ENCODE data around the gene KLHL7.

Gene KLHL7

GRCh38 chr7:23105644-23106056 lies at the start of gene KLHL7:
KLHL7 (plus strand) TSS chr7:23105785; CDS start chr7:23106027, 242 bp downstream.
- TF ChIP-seq EZH2phosphoT487 (IDR thresholded peaks at IDR 0.05; ENCODE audit: low read depth) (no peak), CTCF (IDR thresholded peaks at IDR 0.05; ENCODE audit: low read depth, low read length) (no peak)
- no peaks in the 10 kb centered on the region for H4K20me1 ChIP-seq (ENCODE audit: insufficient read depth, low read length)
- H3K27me3 ChIP-seq (ENCODE audit: low read depth, low read length): no peaks in the 10 kb centered on the region
- H3K4me1 ChIP-seq (ENCODE audit: low read length): peaks cover 13% of the 10 kb centered on the region
- H3K79me2 ChIP-seq (ENCODE audit: low read length): peaks cover 8% of the 10 kb centered on the region
- H3K9ac ChIP-seq (ENCODE audit: low read length): peak within 1 kb of the TSS; percentile 84
- peak within 1 kb of the TSS; percentile 84 for H3K4me2 ChIP-seq (ENCODE audit: low read length)
- peak within 1 kb of the TSS; percentile 74 for H3K27ac ChIP-seq (ENCODE audit: low read length)
- no peaks in the 10 kb centered on the region; the same call in 1 of the 2 replicates for H3K9me3 ChIP-seq (ENCODE audit: insufficient read depth, low read length)
- no peaks in the 10 kb centered on the region for H3K36me3 ChIP-seq (replicated peaks; ENCODE audit: low read depth, low read length)
- H2AFZ ChIP-seq (ENCODE audit: low read depth, low read length): peak within 1 kb of the TSS; percentile 94
- peak within 1 kb of the TSS; percentile 96 for H3K4me3 ChIP-seq (ENCODE audit: low read length)

- Histone ChIP-seq H3K36me3 (replicated peaks; ENCODE audit: low read depth, low read length) (no peaks in the 10 kb centered on the region), H3K4me2 (ENCODE audit: low read length) (no peak overlapping the region), H3K9ac (ENCODE audit: low read length) (no peak overlapping the region), H3K27me3 (ENCODE audit: low read depth, low read length) (no peaks in the 10 kb centered on the region), H3K4me3 (ENCODE audit: low read length) (no peak overlapping the region), H2AFZ (ENCODE audit: low read depth, low read length) (no peak overlapping the region), H3K79me2 (ENCODE audit: low read length) (no peaks in the 10 kb centered on the region), H3K9me3 (ENCODE audit: insufficient read depth, low read length) (no peaks in the 10 kb centered on the region), H3K27ac (ENCODE audit: low read length) (no peak overlapping the region), H3K4me1 (ENCODE audit: low read length) (peaks cover 4% of the 10 kb centered on the region), H4K20me1 (ENCODE audit: insufficient read depth, low read length) (no peaks in the 10 kb centered on the region)
- no peak for TF ChIP-seq CTCF (IDR thresholded peaks at IDR 0.05; ENCODE audit: low read depth, low read length)
- no peak for TF ChIP-seq EZH2phosphoT487 (IDR thresholded peaks at IDR 0.05; ENCODE audit: low read depth)
Measured at GRCh38 chr7:23058408-23059096, 47.0 kb upstream of the KLHL7 start.

GRCh38 chr7:23061327-23061726 lies 44.3 kb upstream of the KLHL7 start:
- Histone ChIP-seq H2AFZ (ENCODE audit: low read depth, low read length) (no peak overlapping the region), H3K9ac (ENCODE audit: low read length) (no peak overlapping the region), H3K36me3 (replicated peaks; ENCODE audit: low read depth, low read length) (no peaks in the 10 kb centered on the region), H3K9me3 (ENCODE audit: insufficient read depth, low read length) (no peaks in the 10 kb centered on the region), H3K27me3 (ENCODE audit: low read depth, low read length) (no peaks in the 10 kb centered on the region), H3K4me2 (ENCODE audit: low read length) (no peak overlapping the region), H3K4me3 (ENCODE audit: low read length) (no peak overlapping the region), H3K79me2 (ENCODE audit: low read length) (no peaks in the 10 kb centered on the region), H4K20me1 (ENCODE audit: insufficient read depth, low read length) (no peaks in the 10 kb centered on the region), H3K27ac (ENCODE audit: low read length) (no peak overlapping the region), H3K4me1 (ENCODE audit: low read length) (peaks cover 4% of the 10 kb centered on the region)
- TF ChIP-seq CTCF (IDR thresholded peaks at IDR 0.05; ENCODE audit: low read depth, low read length) (no peak), EZH2phosphoT487 (IDR thresholded peaks at IDR 0.05; ENCODE audit: low read depth) (no peak)

GRCh38 chr7:23062452-23062851 lies 43.1 kb upstream of the KLHL7 start:
- Histone ChIP-seq H3K9ac (ENCODE audit: low read length) (no peak overlapping the region), H3K4me2 (ENCODE audit: low read length) (no peak overlapping the region), H2AFZ (ENCODE audit: low read depth, low read length) (no peak overlapping the region), H3K9me3 (ENCODE audit: insufficient read depth, low read length) (no peaks in the 10 kb centered on the region), H3K4me1 (ENCODE audit: low read length) (peaks cover 4% of the 10 kb centered on the region), H3K27ac (ENCODE audit: low read length) (no peak overlapping the region), H3K79me2 (ENCODE audit: low read length) (no peaks in the 10 kb centered on the region), H4K20me1 (ENCODE audit: insufficient read depth, low read length) (no peaks in the 10 kb centered on the region), H3K36me3 (replicated peaks; ENCODE audit: low read depth, low read length) (no peaks in the 10 kb centered on the region), H3K4me3 (ENCODE audit: low read length) (no peak overlapping the region), H3K27me3 (ENCODE audit: low read depth, low read length) (no peaks in the 10 kb centered on the region)
- TF ChIP-seq EZH2phosphoT487 (IDR thresholded peaks at IDR 0.05; ENCODE audit: low read depth) (no peak), CTCF (IDR thresholded peaks at IDR 0.05; ENCODE audit: low read depth, low read length) (no peak)
